HepG2 (cell line): Measurements from ENCODE around the gene FN1.

ENCODE experiments used
- CTCF ChIP-seq: sonication (generic); formaldehyde crosslinking; IDR thresholded peaks from 2 replicates; pipeline ENCODE4 v1.5.0; 2020; ENCODE audit warnings: mild to moderate bottlenecking, missing genetic modification reagents, moderate library complexity
- DNMT1 ChIP-seq: sonication (generic); formaldehyde crosslinking; IDR thresholded peaks from 2 replicates; pipeline ENCODE4 v1.5.1; 2020; ENCODE audit warnings: mild to moderate bottlenecking, missing genetic modification reagents
- FOXJ3 ChIP-seq: sonication (generic); formaldehyde crosslinking; IDR thresholded peaks from 2 replicates; pipeline ENCODE4 v1.4.0; 2020; ENCODE audit warnings: missing genetic modification reagents, mild to moderate bottlenecking, borderline replicate concordance
- REST ChIP-seq, 2 experiments: IDR thresholded peaks; 2 replicates each; pipeline ENCODE4 v1.6.1; 2011 to 2012; ENCODE audit warnings: low read length in 2 of 2, borderline replicate concordance in 1 of 2, low read depth in 1 of 2, mild to moderate bottlenecking in 1 of 2, moderate library complexity in 1 of 2
- ZNF768 ChIP-seq: sonication (generic); formaldehyde crosslinking; IDR thresholded peaks from 2 replicates; pipeline ENCODE4 v1.4.0; 2020; ENCODE audit warnings: missing genetic modification reagents

- no peak for TF ChIP-seq DNMT1 (CRISPR knock-in tag)
- TF ChIP-seq REST (IDR thresholded peaks at IDR 0.05; ENCODE audit: borderline replicate concordance in 1 of 2, low read depth in 1 of 2, low read length in 2 of 2): no peak
- no peak for TF ChIP-seq ZNF768 (CRISPR knock-in tag)
- TF ChIP-seq CTCF (CRISPR knock-in tag): no peak
- TF ChIP-seq FOXJ3 (CRISPR knock-in tag): peak; percentile 37; the same call in 1 of the 2 replicates
Measured at GRCh38 chr2:215460682-215461382, 25.0 kb upstream of the FN1 start.
